MM.1S (cell line): ENCODE measurements around the gene ZNF438.

ENCODE experiments used
- DNase-seq: peaks from one replicate; pipeline ENCODE4 v3.0.0-alpha.2; 2015
- H2AFZ ChIP-seq: fragments of 300-600 bp; sonication (generic); 2 replicates; pipeline ENCODE4 v1.6.0; 2016; ENCODE audit warnings: antibody characterized with exemption, low read length
- H3F3A ChIP-seq: fragments of 300-600 bp; sonication (generic); 2 replicates; pipeline ENCODE4 v1.6.1; 2016; ENCODE audit warnings: mild to moderate bottlenecking, antibody characterized with exemption, low read length, moderate library complexity, mixed read lengths; ENCODE audit not compliant: insufficient read depth
- H3K27ac ChIP-seq: fragments of 300-600 bp; sonication (generic); 2 replicates; pipeline ENCODE4 v1.5.1; 2016; ENCODE audit warnings: mild to moderate bottlenecking, low read length
- H3K27me3 ChIP-seq: fragments of 300-600 bp; sonication (generic); replicated peaks from 2 replicates; pipeline ENCODE4 v1.6.0; 2016; ENCODE audit warnings: low read length; ENCODE audit not compliant: insufficient read depth
- H3K36me3 ChIP-seq: fragments of 300-600 bp; sonication (generic); replicated peaks from 2 replicates; pipeline ENCODE4 v1.6.1; 2016; ENCODE audit warnings: mild to moderate bottlenecking, low read length, mixed read lengths; ENCODE audit not compliant: insufficient read depth
- H3K4me1 ChIP-seq: fragments of 300-600 bp; sonication (generic); 2 replicates; pipeline ENCODE4 v1.6.1; 2016; ENCODE audit warnings: low read length, mixed read lengths
- H3K4me2 ChIP-seq: fragments of 300-600 bp; sonication (generic); 2 replicates; pipeline ENCODE4 v1.6.0; 2016; ENCODE audit warnings: low read depth, low read length
- H3K4me3 ChIP-seq: fragments of 300-600 bp; sonication (generic); 2 replicates; pipeline ENCODE4 v1.5.1; 2016; ENCODE audit warnings: low read length, mixed read lengths
- H3K79me2 ChIP-seq: fragments of 300-600 bp; sonication (generic); 2 replicates; pipeline ENCODE4 v1.6.1; 2016; ENCODE audit warnings: mixed run types, low read length, mixed read lengths
- H3K9ac ChIP-seq: fragments of 300-600 bp; sonication (generic); 2 replicates; pipeline ENCODE4 v1.6.1; 2016; ENCODE audit warnings: low read length, mixed read lengths
- H3K9me2 ChIP-seq: fragments of 300-600 bp; sonication (generic); replicated peaks from 2 replicates; pipeline ENCODE4 v1.6.1; 2016; ENCODE audit warnings: mild to moderate bottlenecking, low read length, mixed read lengths; ENCODE audit not compliant: insufficient read depth
- H3K9me3 ChIP-seq: fragments of 300-600 bp; sonication (generic); replicated peaks from 2 replicates; pipeline ENCODE4 v1.6.1; 2016; ENCODE audit warnings: mild to moderate bottlenecking, low read length, mixed read lengths; ENCODE audit not compliant: insufficient read depth
- H4K20me1 ChIP-seq: fragments of 300-600 bp; sonication (generic); 2 replicates; pipeline ENCODE4 v1.6.1; 2016; ENCODE audit warnings: mild to moderate bottlenecking, low read length, moderate library complexity, mixed read lengths; ENCODE audit not compliant: insufficient read depth
- EZH2 ChIP-seq: fragments of 300-600 bp; sonication (generic); optimal IDR thresholded peaks from 2 replicates; pipeline ENCODE3; 2017; ENCODE audit warnings: low read depth, mild to moderate bottlenecking, antibody characterized with exemption, low read length, mixed read lengths
- EZH2phosphoT487 ChIP-seq: fragments of 300-600 bp; sonication (generic); IDR thresholded peaks from 2 replicates; pipeline ENCODE4 v1.6.1; 2018; ENCODE audit warnings: antibody characterized with exemption, low read length
- TF ChIP-seq, protein P1 (sequence below): fragments of 300-600 bp; sonication (generic); IDR thresholded peaks from 2 replicates; pipeline ENCODE4 v1.5.1; 2016; ENCODE audit warnings: antibody characterized with exemption, low read length, mixed read lengths

Gene ZNF438

DNA sequence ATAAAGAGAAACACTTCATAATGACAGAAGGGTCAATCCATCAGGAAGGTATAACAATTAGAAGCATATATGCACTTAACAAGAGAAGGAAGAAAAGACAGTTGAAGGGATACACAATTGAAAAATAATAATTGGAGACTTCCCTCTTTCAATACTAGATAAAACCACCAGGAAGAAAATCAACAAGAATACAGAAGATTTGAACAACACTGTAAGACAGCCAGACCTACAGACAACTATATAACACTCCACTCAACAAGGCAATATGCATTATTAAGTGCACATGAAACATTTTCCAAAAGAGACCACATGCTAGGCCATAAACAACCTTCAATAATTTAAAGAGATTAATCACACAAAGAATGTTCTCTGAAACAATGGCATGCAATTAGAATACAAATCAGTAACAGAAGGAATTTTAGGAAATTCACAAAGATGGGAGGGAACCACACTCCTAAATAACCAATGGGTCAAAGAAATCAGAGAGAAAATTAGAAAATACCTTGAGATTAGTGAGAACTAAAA is 35.1 kb downstream of the ZNF438 start:
- Histone ChIP-seq H3K9ac (no peak overlapping the region), H4K20me1 (no peaks in the 10 kb centered on the region)
- no peak for DNase-seq

GRCh38 chr10:30995081-30995770 is 36.4 kb downstream of the ZNF438 start:
- Histone ChIP-seq H3K27me3 (no peaks in the 10 kb centered on the region), H3K9me3 (no peaks in the 10 kb centered on the region), H3F3A (peaks cover 6% of the 10 kb centered on the region; the same call in 1 of the 2 replicates), H3K79me2 (no peaks in the 10 kb centered on the region), H3K9me2 (no peaks in the 10 kb centered on the region), H3K4me2 (no peak overlapping the region), H4K20me1 (no peaks in the 10 kb centered on the region), H2AFZ (no peak overlapping the region), H3K27ac (no peak overlapping the region), H3K36me3 (no peaks in the 10 kb centered on the region), H3K4me3 (no peak overlapping the region), H3K9ac (no peak overlapping the region), H3K4me1 (peaks cover 14% of the 10 kb centered on the region; the same call in 1 of the 2 replicates)
- TF ChIP-seq, protein P1, sequence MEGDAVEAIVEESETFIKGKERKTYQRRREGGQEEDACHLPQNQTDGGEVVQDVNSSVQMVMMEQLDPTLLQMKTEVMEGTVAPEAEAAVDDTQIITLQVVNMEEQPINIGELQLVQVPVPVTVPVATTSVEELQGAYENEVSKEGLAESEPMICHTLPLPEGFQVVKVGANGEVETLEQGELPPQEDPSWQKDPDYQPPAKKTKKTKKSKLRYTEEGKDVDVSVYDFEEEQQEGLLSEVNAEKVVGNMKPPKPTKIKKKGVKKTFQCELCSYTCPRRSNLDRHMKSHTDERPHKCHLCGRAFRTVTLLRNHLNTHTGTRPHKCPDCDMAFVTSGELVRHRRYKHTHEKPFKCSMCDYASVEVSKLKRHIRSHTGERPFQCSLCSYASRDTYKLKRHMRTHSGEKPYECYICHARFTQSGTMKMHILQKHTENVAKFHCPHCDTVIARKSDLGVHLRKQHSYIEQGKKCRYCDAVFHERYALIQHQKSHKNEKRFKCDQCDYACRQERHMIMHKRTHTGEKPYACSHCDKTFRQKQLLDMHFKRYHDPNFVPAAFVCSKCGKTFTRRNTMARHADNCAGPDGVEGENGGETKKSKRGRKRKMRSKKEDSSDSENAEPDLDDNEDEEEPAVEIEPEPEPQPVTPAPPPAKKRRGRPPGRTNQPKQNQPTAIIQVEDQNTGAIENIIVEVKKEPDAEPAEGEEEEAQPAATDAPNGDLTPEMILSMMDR = no peak
- TF ChIP-seq EZH2 (no peak), EZH2phosphoT487 (no peak)
- no peak for DNase-seq

More for the DNA sequence above, 35.1 kb downstream of the ZNF438 start:
- peaks cover 14% of the 10 kb centered on the region; the same call in 1 of the 2 replicates for H3K4me1 ChIP-seq
- H3K27ac ChIP-seq = no peak overlapping the region
- no peak overlapping the region for H3K4me2 ChIP-seq
- H2AFZ ChIP-seq = no peak overlapping the region
- TF ChIP-seq EZH2phosphoT487 = no peak
- TF ChIP-seq, protein P1 = no peak
- TF ChIP-seq EZH2 = no peak
- H3K27me3 ChIP-seq = no peaks in the 10 kb centered on the region
- peaks cover 6% of the 10 kb centered on the region; the same call in 1 of the 2 replicates for H3F3A ChIP-seq
- H3K9me2 ChIP-seq = no peaks in the 10 kb centered on the region
- no peaks in the 10 kb centered on the region for H3K36me3 ChIP-seq
- H3K9me3 ChIP-seq = no peaks in the 10 kb centered on the region
- H3K79me2 ChIP-seq = no peaks in the 10 kb centered on the region
- no peak overlapping the region for H3K4me3 ChIP-seq

GRCh38 chr10:30993155-30993554 is 38.5 kb downstream of the ZNF438 start:
- Histone ChIP-seq H3K36me3 (no peaks in the 10 kb centered on the region), H3K4me2 (no peak overlapping the region), H3F3A (peaks cover 6% of the 10 kb centered on the region; the same call in 1 of the 2 replicates), H3K4me1 (peaks cover 6% of the 10 kb centered on the region; the same call in 1 of the 2 replicates), H3K9ac (no peak overlapping the region), H4K20me1 (no peaks in the 10 kb centered on the region), H3K27me3 (no peaks in the 10 kb centered on the region), H2AFZ (no peak overlapping the region), H3K9me2 (no peaks in the 10 kb centered on the region), H3K9me3 (no peaks in the 10 kb centered on the region), H3K79me2 (no peaks in the 10 kb centered on the region), H3K4me3 (no peak overlapping the region), H3K27ac (no peak overlapping the region)
- DNase-seq = no peak
- no peak for TF ChIP-seq EZH2
- no peak for TF ChIP-seq EZH2phosphoT487

DNA sequence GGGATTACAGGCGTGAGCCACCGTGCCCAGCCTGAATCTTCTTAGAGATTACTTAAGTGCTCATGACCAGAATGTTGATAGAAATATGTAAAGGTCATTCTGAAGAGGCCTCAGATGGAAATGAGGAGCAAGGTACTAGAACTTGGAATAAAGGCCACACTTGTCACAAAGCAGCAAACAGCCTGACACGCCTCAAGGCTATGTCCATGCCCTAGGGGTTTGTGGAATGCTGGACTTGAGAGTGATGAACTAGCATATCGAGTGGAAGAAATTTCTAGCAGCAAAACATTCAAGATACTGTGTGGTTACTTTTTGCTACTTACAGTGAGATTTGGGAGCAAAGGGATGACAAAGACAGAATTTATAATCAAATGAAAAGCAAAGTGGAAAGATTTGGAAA is 39.0 kb downstream of the ZNF438 start:
- no peaks in the 10 kb centered on the region for H3K79me2 ChIP-seq

More for the DNA sequence above, 39.0 kb downstream of the ZNF438 start:
- H3K27ac ChIP-seq = no peak overlapping the region
- no peaks in the 10 kb centered on the region for H3K27me3 ChIP-seq
- peaks cover 3% of the 10 kb centered on the region; the same call in 1 of the 2 replicates for H3K4me1 ChIP-seq
- no peaks in the 10 kb centered on the region for H4K20me1 ChIP-seq
- no peak overlapping the region for H3K4me3 ChIP-seq
- H2AFZ ChIP-seq = no peak overlapping the region
- TF ChIP-seq EZH2phosphoT487 (no peak), EZH2 (no peak)
- TF ChIP-seq, protein P1 = no peak
- no peaks in the 10 kb centered on the region for H3K36me3 ChIP-seq
- no peaks in the 10 kb centered on the region for H3K9me2 ChIP-seq
- H3K9ac ChIP-seq = no peak overlapping the region
- no peaks in the 10 kb centered on the region for H3K9me3 ChIP-seq
- DNase-seq = no peak
- no peak overlapping the region for H3K4me2 ChIP-seq
- peaks cover 2% of the 10 kb centered on the region; the same call in 1 of the 2 replicates for H3F3A ChIP-seq
